Gastroesophageal sphincter (tissue), 4 donors: ENCODE results near the gene CHST13. TPM values are rescaled to one million over a fixed set of nuclear protein-coding genes. Genes with fewer than 3 reads are reported as not detected.
A peak's percentile ranks its signal among the peaks of the same experiment; 100 is the strongest.

ENCODE experiments used
- ATAC-seq: fragments of 150-250 bp; one replicate; pipeline ENCODE4 v1.9.1; 2016; ENCODE audit warnings: mild to moderate bottlenecking, moderate library complexity
- H3K27ac ChIP-seq, 4 donors: fragments of 200-600 bp; sonication (generic) in 3 of 4; 1 replicate in 3 of 4; 2 replicates in 1 of 4; pipeline ENCODE4 v1.5.1; 2016 to 2019
- H3K27me3 ChIP-seq: fragments of 200-600 bp; sonication (generic); one replicate; pipeline ENCODE4 v1.5.1; 2019
- H3K36me3 ChIP-seq, 2 donors: fragments of 200-600 bp; sonication (generic); one replicate each; pipeline ENCODE4 v1.5.1; 2019; ENCODE audit warnings: control low read depth in 1 of 2
- H3K4me1 ChIP-seq, 3 donors: fragments of 200-600 bp; sonication (generic); 1 replicate in 2 of 3; 2 replicates in 1 of 3; pipeline ENCODE4 v1.5.1; 2016 to 2019; ENCODE audit warnings: control low read depth in 2 of 3
- H3K4me3 ChIP-seq, 2 donors: fragments of 200-600 bp; sonication (generic); one replicate each; pipeline ENCODE4 v1.5.1; 2019; ENCODE audit warnings: mild to moderate bottlenecking in 1 of 2, moderate library complexity in 1 of 2
- H3K9me3 ChIP-seq, 3 donors: fragments of 200-600 bp; sonication (generic); one replicate each; pipeline ENCODE4 v1.5.1; 2017 to 2019; ENCODE audit warnings: control low read depth in 2 of 3
- CTCF ChIP-seq, 4 experiments: fragments of 200-600 bp in 2 of 4; fragments of 450-650 bp in 2 of 4; sonication (generic) in 1 of 4; IDR thresholded peaks; one replicate each; pipeline ENCODE4 v1.5.1; 2017 to 2019; ENCODE audit warnings: antibody characterized with exemption in 4 of 4, mild to moderate bottlenecking in 2 of 4, moderate library complexity in 2 of 4
- EP300 ChIP-seq: sonication (generic); formaldehyde crosslinking; IDR thresholded peaks from one replicate; pipeline ENCODE4 v1.6.1; 2017; ENCODE audit warnings: antibody characterized with exemption, mild to moderate bottlenecking
- POLR2A ChIP-seq, 2 donors: fragments of 450-650 bp; IDR thresholded peaks; one replicate each; pipeline ENCODE4 v1.6.1; 2017; ENCODE audit warnings: antibody characterized with exemption in 2 of 2, mild to moderate bottlenecking in 2 of 2, moderate library complexity in 1 of 2
- POLR2AphosphoS5 ChIP-seq: sonication (generic); formaldehyde crosslinking; IDR thresholded peaks from one replicate; pipeline ENCODE4 v1.6.1; 2017; ENCODE audit warnings: antibody characterized with exemption
- WGBS, 2 donors: methylation state at CpG; one replicate each; pipeline ENCODE4 v1.1.5; 2018; ENCODE audit warnings: low coverage in 1 of 2; 5-methylcytosine and 5-hydroxymethylcytosine counted together
- total RNA-seq, 4 donors: library from RNA; depleted of rRNA; stranded (reverse); fragments of >200 nt; gene quantifications; one replicate each; pipeline ENCODE4 v1.1.0, GENCODE V29; 2016

The CHST13 gene
- total RNA-seq, 4 donors from 2014 or later, result 0.52 to 1.4 (median 0.81) TPM; not detected in 1

- peaks cover 0 to 15% (median 10%) of the 10 kb centered on the region in 3 donors for H3K4me1 ChIP-seq
- peaks cover 39% of the 10 kb centered on the region for H3K27me3 ChIP-seq
- no peak overlapping the region for H3K27ac ChIP-seq
- no peaks in the 10 kb centered on the region for H3K36me3 ChIP-seq
- peak overlapping the region in 1 of 2 donors; percentile 49 for H3K4me3 ChIP-seq
- no peaks in the 10 kb centered on the region for H3K9me3 ChIP-seq
- no peak for ATAC-seq
- no peak for TF ChIP-seq CTCF (IDR thresholded peaks at IDR 0.05)
- no peak for TF ChIP-seq POLR2A (IDR thresholded peaks at IDR 0.05)
- no peak for TF ChIP-seq EP300
- no peak for TF ChIP-seq POLR2AphosphoS5
- WGBS, 2 donors, result 100% methylated on average over 1 of the region's 12 CpGs; no CpG with 5 or more reads in 1 of the 2 donors
These were observed 1.3 kb downstream of the CHST13 start for GRCh38 chr3:126525091-126525852.

- no peak overlapping the region for H3K4me3 ChIP-seq
- TF ChIP-seq POLR2AphosphoS5 (no peak), CTCF (IDR thresholded peaks at IDR 0.05) (no peak), POLR2A (IDR thresholded peaks at IDR 0.05) (no peak), EP300 (no peak)
- no peaks in the 10 kb centered on the region for H3K9me3 ChIP-seq
- no peak for ATAC-seq
- H3K27me3 ChIP-seq, result peaks cover 39% of the 10 kb centered on the region
- no peaks in the 10 kb centered on the region for H3K36me3 ChIP-seq
- no peak overlapping the region for H3K27ac ChIP-seq
- WGBS, 2 donors, result 94% methylated on average over 3 of the region's 8 CpGs; no CpG with 5 or more reads in 1 of the 2 donors
- peaks cover 0 to 15% (median 10%) of the 10 kb centered on the region in 3 donors for H3K4me1 ChIP-seq
These were observed 2.1 kb downstream of the CHST13 start for GRCh38 chr3:126525853-126526667.

- Histone ChIP-seq H3K4me1 (peaks cover 0 to 15% (median 10%) of the 10 kb centered on the region in 3 donors), H3K27me3 (peaks cover 39% of the 10 kb centered on the region), H3K36me3 (no peaks in the 10 kb centered on the region), H3K27ac (no peak overlapping the region), H3K9me3 (no peaks in the 10 kb centered on the region), H3K4me3 (no peak overlapping the region)
- TF ChIP-seq EP300 (no peak), CTCF (IDR thresholded peaks at IDR 0.05) (no peak), POLR2A (IDR thresholded peaks at IDR 0.05) (no peak), POLR2AphosphoS5 (no peak)
- no peak for ATAC-seq
- no CpG with 5 or more reads among the region's 7 CpGs for whole genome bisulfite sequencing, 2 donors
These were observed 2.7 kb downstream of the CHST13 start for GRCh38 chr3:126526668-126527005.

- Histone ChIP-seq H3K9me3 (no peaks in the 10 kb centered on the region), H3K4me3 (no peak overlapping the region), H3K27me3 (peaks cover 39% of the 10 kb centered on the region), H3K27ac (no peak overlapping the region), H3K4me1 (peaks cover 0 to 15% (median 10%) of the 10 kb centered on the region in 3 donors), H3K36me3 (no peaks in the 10 kb centered on the region)
- WGBS, 2 donors, result no CpG with 5 or more reads among the region's 7 CpGs
- ATAC-seq, result no peak
- TF ChIP-seq POLR2AphosphoS5 (no peak), CTCF (IDR thresholded peaks at IDR 0.05) (no peak), POLR2A (IDR thresholded peaks at IDR 0.05) (no peak)
These were observed 3.1 kb downstream of the CHST13 start for GRCh38 chr3:126527006-126527405.
